ENCODE measurements around the gene PAWR.

The PAWR gene

DNA sequence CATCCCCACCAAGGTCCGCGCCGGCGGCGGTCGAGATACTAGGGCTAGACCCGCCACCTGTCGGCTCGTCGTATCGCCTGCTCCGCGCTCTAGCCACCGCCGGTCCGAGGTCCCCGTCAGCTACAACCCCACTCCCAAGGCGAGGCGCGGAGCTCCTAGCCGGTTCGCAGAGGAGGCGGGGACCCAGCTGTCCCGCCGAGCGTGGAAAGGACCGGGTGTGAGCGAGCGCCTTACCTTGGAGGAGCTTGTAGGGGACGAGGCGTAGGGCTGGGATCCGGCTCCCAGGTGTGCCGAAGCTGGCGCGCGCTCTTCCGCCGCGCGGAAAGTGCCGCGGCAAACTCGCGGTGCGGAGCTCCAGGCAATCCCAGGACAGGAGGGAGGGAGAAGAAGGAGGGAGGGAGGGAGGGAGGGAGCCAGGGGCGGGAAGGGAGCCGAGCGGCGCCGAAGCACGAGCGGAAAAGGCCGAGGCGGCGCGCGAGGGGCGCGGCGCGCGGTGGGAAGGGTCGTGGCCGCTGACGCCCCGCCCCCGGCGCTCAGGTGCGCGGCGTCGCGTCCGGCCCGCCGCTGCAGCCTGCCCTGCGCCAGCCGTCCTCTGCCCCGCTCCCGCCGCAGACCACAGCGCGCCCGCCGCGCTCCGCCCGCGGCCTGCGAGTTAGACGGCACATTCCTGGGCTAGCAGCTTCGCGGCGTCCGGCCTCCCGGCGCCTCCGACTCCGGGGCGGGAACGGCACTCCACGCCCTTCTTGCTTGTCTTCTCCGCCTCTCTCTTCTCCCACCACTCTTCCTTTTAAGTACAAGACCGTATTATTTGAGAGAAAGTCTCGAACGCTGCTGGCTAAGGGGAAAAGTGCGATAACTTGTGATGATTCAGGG is at the start of gene PAWR:
Gene PAWR (minus strand): TSS at position 327 of the 873 bp plus-strand sequence. CDS start 720 bp downstream, outside the sequence.
- peak; percentile 81 to 83 for DNase-seq (ENCODE audit: low read depth in 2 of 2)

DNA sequence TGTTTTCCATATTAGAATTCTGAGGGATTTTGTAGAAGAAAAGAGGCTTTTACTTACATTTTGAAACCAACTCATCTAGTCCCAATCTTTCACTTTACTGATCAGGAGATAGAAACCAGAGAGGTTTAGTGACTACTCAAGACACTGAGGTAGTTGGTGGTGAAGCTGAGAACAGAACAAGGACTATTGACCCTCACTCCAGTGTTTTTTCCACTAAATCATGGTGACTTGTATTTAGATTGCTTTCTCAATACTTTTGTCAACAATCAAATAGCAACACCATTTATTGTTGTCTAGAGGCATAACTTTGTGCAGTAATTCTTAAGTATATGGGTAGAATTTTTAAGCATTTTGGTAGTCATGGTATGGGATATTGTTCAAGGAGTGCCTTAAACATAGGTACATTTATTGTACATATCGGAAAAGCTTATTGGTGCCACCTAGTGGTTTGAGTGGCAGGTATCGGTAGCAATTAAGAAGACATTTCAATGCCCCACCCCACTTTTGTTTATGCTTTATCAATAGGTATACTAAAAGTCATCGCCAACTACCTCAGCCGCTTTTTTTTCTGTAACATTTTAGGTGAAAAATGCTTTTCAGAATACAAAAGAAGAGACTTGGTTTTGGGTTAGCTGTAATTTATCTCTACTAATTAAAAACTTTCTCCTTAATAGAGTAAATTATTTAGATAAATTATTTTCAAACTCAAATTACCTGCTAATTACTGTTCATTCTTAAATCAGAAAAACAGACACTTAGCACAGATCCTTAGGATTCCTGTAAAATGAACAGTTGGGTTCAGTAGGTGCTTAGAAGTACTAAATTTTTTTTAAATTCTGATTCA is 47.3 kb upstream of the PAWR start:
- DNase-seq (ENCODE audit: low read depth in 2 of 2) = peak; percentile 36

DNA sequence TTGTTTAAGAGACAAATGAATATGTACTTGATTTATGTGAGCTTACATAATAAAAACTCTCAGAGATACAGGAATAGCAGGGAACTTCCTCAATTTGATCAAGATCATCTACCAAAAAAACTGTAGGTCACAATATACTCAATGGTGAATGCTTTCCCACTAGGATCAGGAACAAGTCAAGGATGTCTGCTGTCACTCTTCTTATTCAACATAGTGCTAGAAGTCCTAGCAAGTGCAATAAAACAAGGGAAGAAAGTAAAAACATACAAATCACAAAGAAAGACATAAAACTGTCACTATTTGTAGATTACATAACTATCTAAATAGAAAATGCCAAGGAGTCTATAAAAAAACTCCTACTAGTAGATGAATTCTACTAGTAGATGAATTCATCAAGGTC is 41.9 kb upstream of the PAWR start:
- DNase-seq (ENCODE audit: low read depth in 2 of 2) = no peak

GRCh38 chr12:79725987-79726386 is 35.2 kb upstream of the PAWR start:
- peak; percentile 66 to 75 for DNase-seq (ENCODE audit: low read depth in 2 of 2)

- no peak for DNase-seq (ENCODE audit: low read depth in 2 of 2)
Measured at GRCh38 chr12:79717006-79717405, 26.2 kb upstream of the PAWR start.

- no peak for DNase-seq (ENCODE audit: low read depth in 2 of 2)
Measured at GRCh38 chr12:79715308-79715707, 24.5 kb upstream of the PAWR start.

DNA sequence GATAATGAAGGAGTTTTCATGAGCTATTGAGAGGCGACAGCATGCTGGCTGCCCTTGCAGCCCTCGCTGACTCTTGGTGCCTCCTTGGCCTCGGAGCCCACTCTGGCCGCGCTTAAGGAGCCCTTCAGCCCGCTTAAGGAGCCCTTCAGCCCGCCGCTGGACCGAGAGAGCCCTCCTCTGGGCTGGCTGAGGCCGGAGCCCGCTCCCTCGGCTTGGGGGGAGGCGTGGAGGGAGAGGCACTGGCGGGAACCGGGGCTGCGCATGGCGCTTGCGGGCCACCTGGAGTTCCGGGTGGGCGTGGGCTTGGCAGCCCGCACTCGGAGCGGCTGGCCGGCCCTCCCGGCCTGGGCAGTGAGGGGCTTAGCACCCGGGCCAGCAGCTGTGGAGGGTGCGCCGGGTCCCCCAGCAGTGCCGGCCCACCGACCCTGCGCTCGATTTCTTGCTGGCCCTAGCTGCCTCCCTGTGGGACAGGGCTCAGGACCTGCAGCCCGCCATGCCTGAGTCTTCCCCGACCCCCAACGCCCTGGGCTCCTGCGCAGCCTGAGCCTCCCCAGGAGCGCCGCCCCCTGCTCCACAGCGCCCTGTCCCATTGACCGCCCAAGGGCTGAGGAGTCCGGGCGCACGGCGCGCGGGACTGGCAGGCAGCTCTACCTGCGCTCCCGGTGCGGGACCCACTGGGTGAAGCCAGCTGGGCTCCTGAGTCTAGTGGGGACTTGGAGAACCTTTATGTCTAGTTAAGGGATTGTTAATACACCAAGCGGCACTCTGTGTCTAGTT is 20.1 kb upstream of the PAWR start:
- DNase-seq (ENCODE audit: low read depth in 2 of 2) = no peak

GRCh38 chr12:79707830-79708229 is 17.1 kb upstream of the PAWR start:
- DNase-seq (ENCODE audit: low read depth in 2 of 2) = no peak

GRCh38 chr12:79706676-79707075 is 15.9 kb upstream of the PAWR start:
- DNase-seq (ENCODE audit: low read depth in 2 of 2) = no peak

GRCh38 chr12:79706156-79706555 is 15.4 kb upstream of the PAWR start:
- DNase-seq (ENCODE audit: low read depth in 2 of 2) = no peak

GRCh38 chr12:79698966-79699365 is 8.2 kb upstream of the PAWR start:
- no peak for DNase-seq (ENCODE audit: low read depth in 2 of 2)

- DNase-seq (ENCODE audit: low read depth in 2 of 2) = no peak
Measured at GRCh38 chr12:79696416-79696815, 5.7 kb upstream of the PAWR start.

DNA sequence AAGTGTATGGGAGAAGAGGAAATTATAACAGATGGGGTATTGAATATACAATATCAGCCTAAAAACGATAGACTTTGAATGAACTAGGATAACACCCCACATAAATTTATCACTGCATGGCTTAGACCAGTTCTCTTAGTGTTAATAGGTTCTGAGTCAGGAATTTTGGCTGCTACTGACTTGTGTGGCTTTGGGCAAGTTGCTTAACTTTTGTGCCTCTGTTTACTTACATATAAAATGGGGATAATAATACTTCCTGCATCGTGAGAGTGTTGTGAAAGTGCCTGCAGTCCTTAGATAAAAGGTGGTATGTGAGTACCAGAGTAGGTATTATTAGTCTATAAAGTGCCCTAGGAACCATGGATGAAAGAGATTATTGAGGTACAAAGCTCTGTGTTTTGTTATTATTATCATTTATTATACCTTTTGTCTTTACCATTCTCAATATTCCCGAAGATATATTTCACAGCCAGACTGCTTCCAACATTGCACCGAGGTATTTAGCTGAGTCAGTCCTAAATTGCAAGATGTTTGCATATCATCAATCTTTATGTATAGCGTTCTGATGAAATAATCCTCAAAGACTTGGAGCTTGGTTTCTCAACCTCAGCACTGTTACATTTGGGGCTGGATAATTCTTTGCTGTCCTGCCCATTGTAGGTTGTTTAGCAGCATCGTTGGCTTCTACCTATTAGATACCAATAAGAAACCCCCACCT is 2.3 kb upstream of the PAWR start:
- DNase-seq (ENCODE audit: low read depth in 2 of 2) = no peak

DNA sequence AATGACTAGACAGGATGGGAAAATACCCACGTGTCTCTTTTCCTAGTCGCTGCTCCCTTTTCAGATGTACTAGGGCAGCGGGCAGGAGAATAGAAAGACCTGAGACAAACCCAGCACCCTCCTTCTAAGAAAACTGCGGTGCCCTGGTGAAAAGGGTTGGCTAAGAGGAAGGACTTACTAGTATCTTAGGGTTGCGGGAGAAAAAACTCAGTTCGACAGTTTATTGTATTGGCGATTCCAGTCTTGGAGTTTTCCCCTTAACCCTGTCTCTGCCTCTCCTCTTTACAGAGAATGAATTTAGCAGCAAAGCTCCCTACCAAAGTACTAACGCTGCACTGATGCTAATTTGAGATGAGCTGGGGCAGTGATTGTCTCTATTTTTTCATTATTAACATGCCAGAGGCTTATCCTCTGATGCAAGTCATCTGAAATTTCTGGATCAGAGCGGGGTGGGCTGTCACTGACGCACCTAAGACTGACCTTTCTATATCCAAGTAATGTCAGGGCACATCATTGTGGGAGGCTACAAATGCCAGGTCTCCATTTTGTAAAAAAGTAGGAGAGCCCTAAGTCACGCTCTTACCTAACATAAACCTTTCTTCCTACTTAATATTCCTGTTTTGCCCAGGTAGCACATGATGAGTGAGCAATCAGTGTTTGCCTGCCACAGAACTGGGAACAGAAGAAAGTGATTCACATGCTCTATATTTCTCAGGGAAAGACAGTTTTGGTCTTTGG is 916 bp upstream of the PAWR start:
- DNase-seq (ENCODE audit: low read depth in 2 of 2) = no peak

DNA sequence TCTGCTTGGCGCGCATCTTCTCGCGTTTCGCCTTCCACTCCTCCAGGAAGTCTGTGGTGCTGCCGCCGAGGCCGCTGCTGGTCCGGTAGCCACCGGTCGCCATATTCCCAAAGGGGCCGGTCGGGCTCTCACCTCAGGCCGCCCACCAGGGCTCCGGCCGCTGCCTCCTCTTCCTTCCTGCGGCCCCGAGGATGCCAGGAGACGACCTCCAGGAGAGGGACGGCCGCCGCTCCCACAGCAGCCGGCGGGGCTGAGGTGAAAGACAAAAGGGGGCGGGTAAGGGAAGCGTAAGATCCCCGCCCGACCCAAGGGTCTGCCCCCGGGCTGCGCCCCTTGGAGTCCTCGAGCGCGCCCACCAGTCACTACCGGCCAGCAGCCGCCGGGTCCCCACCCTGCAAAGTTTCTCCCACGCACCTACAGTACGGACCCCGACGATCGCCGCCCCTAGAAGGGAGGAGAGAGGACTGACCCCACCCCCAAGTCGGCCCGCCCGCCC is 574 bp downstream of the PAWR start:
- DNase-seq (ENCODE audit: low read depth in 2 of 2) = no peak

- DNase-seq (ENCODE audit: low read depth in 2 of 2) = no peak
Measured at GRCh38 chr12:79689477-79690141, 1.2 kb downstream of the PAWR start.

- no peak for DNase-seq (ENCODE audit: low read depth in 2 of 2)
Measured at GRCh38 chr12:79689061-79689476, 1.7 kb downstream of the PAWR start.

DNA sequence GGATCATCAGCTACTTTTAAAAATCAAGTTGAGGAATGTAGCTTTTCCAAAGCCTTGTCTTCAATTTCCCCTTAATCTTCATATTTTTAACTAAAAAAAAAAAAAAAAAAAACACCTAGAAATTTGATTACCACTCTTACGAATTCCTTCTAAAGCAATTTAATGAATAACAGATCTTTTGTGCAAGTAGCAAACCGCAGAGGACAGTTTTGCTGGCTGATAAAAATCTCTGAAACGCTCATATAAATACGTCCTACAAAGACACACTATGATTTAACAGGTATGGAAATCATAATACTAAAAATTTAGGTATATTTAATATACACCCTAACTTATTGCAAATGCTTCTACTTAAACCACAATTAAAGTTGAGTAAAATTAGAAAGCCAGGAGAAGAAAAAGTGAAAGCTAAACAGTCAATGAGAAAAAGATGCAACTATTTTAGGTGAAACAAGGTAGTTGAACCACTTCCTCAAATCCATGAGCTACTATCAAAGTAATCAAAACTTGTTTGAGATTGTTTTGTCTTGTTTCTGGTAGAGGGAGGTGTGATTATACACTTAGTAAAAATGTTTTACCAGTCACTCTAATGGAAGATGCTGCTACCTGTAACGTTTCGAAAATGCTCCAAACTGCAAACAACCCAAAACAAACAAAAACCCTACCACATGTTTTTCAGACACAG is 2.2 kb downstream of the PAWR start:
- DNase-seq (ENCODE audit: low read depth in 2 of 2) = no peak

- no peak for DNase-seq (ENCODE audit: low read depth in 2 of 2)
Measured at GRCh38 chr12:79687711-79688260, 3.0 kb downstream of the PAWR start.

Measured in fibroblast of skin of left biceps (primary cell).